Germinal center (tissue), 1 donor: ENCODE results near the gene CENPU.
"Not testable (repeated sequence)": the region's sequence is repeated elsewhere in the genome, so short reads cannot be mapped to it uniquely, and the experiment has no call there.

Source experiments
- DNase-seq: peaks from one replicate; pipeline ENCODE4 v3.0.0; 2012; ENCODE audit warnings: mixed read lengths, low spot score

The CENPU gene

DNA sequence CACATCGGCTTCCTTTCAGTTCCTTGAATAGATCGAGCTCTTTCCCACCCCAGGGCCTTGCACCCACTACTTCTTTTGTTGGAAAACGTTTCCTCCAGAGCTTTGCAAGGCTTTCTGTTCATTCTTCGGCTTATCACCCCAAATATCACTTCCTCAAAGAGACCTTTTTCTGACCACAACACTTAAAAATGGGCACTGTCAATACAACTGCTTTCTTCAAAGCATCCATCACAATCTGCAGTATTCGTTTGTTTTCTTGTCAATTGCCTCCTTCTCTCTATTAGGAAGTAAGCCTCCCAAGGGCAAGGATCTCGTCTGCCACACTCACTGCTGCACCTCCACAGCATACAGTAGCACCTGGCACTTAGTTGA lies 17.7 kb upstream of the CENPU start:
- DNase-seq = no peak

DNA sequence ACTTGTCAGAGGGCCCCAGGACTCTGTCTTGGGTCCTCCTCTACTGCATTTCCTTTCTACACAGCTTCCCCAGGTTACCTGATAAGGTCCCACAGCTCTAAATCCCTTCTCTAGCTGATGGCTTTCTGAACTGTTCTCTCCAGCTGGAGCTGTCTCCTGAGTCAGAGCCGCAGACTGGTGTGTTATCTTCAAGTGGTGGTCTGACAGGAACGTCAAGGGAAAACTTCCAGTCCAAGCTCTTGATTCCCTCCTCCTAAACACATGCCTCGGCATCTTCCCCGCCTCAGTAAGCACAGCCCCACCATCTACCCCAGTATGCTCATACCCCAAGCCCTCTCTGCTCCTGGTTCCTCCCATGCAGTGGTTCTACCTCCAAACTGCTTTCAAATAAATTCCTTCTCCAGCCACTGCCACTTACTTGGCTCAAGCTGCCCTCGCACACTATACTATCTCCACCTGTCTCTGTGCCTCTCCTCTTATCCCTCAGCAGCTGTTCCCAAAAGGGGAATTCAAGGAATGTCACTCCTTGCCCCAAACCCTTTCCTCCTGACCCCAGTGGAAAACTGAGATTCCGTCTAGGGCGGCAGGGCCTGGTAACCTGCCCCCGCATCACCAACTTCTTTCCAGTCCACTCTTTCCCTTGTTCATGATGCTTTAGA lies 17.2 kb upstream of the CENPU start:
- DNase-seq = no peak

DNA sequence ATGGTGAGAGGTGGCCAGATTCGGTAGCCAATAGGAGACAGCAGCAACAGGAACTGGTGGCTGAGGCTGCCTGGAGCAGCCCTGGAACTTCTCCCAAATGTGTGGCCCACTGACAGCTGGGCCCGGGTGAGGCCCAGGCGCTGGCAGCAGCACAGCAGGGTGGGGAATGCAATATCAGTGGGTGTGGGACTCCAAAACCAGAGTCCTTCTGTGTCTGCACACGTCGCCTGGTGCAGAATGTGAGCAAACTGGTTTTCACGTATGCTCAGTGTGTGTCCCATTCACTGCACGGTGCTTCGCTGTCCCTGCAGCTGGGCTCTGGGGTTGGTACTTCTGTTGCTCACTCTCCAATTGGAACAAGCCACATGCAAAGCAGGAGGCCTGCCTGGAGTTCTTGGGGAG lies 14.4 kb upstream of the CENPU start:
- no peak for DNase-seq

GRCh38 chr4:184747034-184747830 lies 13.3 kb upstream of the CENPU start:
- no peak for DNase-seq

GRCh38 chr4:184745831-184746795 lies 12.2 kb upstream of the CENPU start:
- peak; percentile 81 for DNase-seq

- DNase-seq = no peak
These were observed 10.3 kb upstream of the CENPU start for GRCh38 chr4:184744236-184744635.

DNA sequence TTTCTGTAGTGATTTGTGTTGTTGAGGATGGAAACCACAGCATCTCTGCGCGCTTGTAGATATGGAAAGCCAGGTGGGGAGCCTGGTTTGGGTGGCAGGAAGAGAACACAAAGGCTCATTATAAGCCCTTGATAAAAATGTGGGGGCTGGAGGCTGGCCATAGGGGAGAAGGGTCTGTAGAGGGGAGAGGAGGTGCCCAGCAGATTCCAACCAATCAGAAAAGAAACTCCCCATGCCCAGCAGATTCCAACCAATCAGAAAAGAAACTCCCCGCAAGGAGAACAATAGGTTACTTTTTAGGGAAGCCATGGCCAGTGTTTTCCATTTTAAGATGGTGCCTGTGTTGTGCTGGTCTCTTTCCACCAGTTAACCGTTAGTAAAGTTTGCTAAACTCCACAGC lies 9.8 kb upstream of the CENPU start:
- DNase-seq = no peak

DNA sequence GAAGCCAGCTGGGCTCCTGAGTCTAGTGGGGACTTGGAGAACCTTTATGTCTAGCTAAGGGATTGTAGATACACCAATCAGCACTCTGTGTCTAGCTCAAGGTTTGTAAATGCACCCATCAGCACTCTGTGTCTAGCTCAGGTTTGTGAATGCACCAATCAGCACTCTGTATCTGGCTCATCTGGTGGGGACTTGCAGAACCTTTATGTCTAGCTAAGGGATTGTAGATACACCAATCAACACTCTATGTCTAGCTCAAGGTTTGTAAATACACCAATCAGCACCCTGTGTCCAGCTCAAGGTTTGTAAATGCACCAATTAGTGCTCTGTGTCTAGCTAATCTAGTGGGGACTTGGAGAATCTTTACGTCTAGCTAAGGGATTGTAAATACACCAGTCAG lies 7.8 kb upstream of the CENPU start:
- DNase-seq = not testable (repeated sequence)

DNA sequence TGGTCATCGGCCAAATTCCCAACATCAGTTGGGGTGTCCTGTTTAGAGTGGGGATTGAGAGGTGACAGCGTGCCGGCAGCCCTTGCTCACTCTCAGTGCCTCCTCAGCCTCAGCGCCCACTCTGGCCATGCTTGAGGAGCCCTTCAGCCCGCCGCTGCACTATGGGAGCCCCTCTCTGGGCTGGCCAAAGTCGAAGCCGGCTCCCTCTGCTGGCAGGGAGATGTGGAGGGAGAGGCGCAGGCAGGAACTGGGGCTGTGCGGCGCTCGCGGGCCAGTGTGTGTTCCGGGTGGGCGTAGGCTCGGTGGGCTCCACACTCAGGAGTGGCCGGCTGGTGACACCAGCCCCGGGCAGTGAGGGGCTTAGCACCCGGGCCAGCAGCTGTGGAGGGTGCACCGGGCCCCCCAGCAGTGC lies 7.1 kb upstream of the CENPU start:
- no peak for DNase-seq

- DNase-seq = not testable (repeated sequence)
These were observed 5.7 kb upstream of the CENPU start for GRCh38 chr4:184739575-184739974.

DNA sequence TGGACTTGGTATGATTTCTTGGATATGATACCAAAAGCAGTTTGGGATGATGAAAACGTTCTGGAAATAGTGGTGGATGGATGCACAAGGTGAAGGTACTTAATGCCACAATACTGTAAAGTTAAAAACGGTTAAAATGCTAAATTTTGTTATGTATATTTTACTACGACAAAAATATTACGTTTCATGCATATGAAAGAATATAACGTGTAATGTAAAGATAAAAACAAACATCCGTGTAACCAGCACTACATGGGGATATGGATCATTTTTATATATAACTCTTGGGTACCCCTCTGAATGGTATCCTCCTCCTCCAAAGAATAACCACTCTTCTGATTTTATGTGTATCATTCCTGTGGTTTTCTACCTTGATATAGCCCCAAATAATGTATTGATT lies 862 bp upstream of the CENPU start:
- DNase-seq = no peak

DNA sequence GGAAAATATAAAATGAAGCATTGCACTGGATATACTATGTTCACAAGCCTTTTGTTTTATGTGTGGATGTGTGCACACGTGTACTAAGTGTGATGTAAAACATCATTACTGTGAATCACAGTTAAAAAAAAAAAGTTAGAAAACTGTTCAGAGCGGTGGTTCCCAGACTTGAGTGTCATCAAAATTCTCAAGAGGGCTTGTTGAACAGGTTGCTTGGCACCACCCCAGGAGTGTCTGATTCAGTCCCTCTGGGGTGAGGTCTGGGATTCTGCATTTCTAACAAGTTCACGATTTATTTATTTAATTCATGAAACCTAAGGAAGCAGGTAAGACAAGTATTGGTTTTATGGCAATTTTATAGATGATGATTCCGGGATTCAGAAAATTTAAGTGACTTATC lies 1.8 kb downstream of the CENPU start:
- DNase-seq = no peak

DNA sequence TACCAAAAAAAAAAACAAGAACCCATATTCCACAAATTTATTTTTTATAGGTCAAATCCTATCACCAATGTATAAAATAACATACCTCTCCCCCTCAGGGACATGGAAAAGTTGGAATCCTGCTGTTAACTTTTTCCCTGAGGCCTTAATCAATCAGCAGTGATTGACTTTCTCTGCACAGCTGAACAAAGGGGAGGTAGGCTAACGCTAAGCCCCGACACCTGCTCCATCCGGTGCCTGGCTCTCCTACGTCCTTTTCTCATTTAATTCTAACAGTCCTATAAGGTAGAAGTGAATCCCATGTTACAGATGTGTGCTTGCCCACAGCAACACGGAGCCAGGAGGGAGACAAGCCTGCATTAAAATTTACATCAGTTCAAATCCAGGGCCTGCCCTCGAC lies 2.8 kb downstream of the CENPU start:
- DNase-seq = no peak

GRCh38 chr4:184729946-184730345 lies 4.0 kb downstream of the CENPU start:
- no peak for DNase-seq

GRCh38 chr4:184728858-184729257 lies 5.0 kb downstream of the CENPU start:
- no peak for DNase-seq

GRCh38 chr4:184727430-184727829 lies 6.5 kb downstream of the CENPU start:
- DNase-seq = no peak

- DNase-seq = no peak
These were observed 11.1 kb downstream of the CENPU start for GRCh38 chr4:184722798-184723197.

DNA sequence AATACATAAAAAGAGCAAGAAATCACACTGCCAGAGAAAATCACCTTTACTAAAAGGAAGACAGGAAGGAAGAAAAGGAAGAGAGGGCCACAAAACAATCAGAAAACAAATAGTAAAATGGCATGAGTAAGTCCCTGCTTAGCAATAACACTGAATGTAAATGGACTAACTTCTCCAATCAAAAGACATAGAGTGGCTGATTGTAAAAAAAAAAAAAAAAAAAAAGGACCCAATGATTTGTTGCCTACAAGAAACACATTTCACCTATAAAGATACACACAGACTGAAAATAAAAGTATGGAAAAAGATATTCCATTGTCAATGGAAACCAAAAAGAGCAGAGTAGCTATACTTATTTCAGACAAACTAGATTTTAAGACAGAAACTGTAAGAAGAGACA lies 12.6 kb downstream of the CENPU start:
- DNase-seq = no peak

- DNase-seq = no peak
These were observed 14.5 kb downstream of the CENPU start for GRCh38 chr4:184719407-184719806.

DNA sequence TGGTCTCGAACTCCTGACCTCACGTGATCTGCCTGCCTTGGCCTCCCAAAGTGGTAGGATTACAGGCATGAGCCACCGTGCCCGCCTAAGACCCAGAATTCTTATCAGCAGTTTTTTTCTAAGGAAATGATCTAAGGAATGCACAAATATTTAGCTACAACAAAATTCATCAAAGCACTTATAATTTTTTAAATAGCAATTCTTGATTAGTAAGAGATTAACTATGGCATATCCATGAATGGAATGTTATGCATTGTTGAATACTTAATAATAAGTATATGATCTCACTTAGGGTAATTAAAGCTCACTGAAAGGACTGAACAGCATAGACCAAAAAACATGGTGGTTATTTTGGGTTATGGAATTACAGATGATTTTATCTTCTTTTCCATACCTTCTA lies 18.4 kb downstream of the CENPU start:
- DNase-seq = no peak

DNA sequence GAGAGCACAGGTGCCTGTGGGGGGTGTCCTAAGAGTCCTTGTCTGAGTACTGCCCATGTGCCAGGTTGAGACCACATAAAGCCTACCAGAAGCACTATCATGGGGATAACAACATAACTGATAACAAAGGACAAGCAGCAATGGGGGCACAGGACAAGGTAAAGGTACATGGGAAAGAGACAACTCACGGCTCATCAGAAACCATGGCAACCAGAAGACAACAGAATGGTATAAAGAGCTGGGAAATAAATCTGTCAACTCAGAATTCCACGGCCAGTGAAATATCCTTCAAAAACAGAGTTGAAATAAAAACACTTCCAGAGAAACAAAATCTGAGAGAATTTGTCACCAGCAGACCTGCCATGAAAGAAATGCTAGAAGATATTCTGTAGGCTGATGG lies 20.0 kb downstream of the CENPU start:
- no peak for DNase-seq

GRCh38 chr4:184712322-184712721 lies 21.6 kb downstream of the CENPU start:
- DNase-seq = no peak

- DNase-seq = no peak
These were observed 27.4 kb downstream of the CENPU start for GRCh38 chr4:184706453-184706852.
